H9 (cell line): ENCODE measurements around the gene GFRA1. TPM values are rescaled to one million over a fixed set of nuclear protein-coding genes. Genes with fewer than 3 reads are reported as not detected.

ENCODE experiments used
- DNase-seq: peaks from one replicate; pipeline ENCODE4 v3.0.0-alpha.2; 2017
- H2AFZ ChIP-seq: one replicate; pipeline ENCODE4 v1.6.1; 2013; ENCODE audit warnings: mild to moderate bottlenecking, low read length, control low read depth, moderate library complexity
- H2AK5ac ChIP-seq: 2 replicates; pipeline ENCODE4 v1.6.1; 2013; ENCODE audit warnings: low read length, control low read depth, mixed read lengths; ENCODE audit not compliant: insufficient read length
- H2BK120ac ChIP-seq: one replicate; pipeline ENCODE4 v1.6.1; 2013; ENCODE audit warnings: low read depth, mild to moderate bottlenecking, low read length, control low read depth, inconsistent platforms; ENCODE audit not compliant: poor library complexity, severe bottlenecking
- H2BK12ac ChIP-seq: 2 replicates; pipeline ENCODE4 v1.6.1; 2013; ENCODE audit warnings: low read length, control low read depth, mixed read lengths, low read depth; ENCODE audit not compliant: insufficient read length
- H2BK15ac ChIP-seq: 2 replicates; pipeline ENCODE4 v1.6.1; 2013; ENCODE audit warnings: low read depth, low read length, control low read depth
- H2BK20ac ChIP-seq: one replicate; pipeline ENCODE4 v1.6.1; 2013; ENCODE audit warnings: low read depth, mild to moderate bottlenecking, low read length, control low read depth, inconsistent platforms; ENCODE audit not compliant: poor library complexity, severe bottlenecking
- H2BK5ac ChIP-seq: 2 replicates; pipeline ENCODE4 v1.6.1; 2013; ENCODE audit warnings: low read length, control low read depth, mixed read lengths; ENCODE audit not compliant: insufficient read length
- H3K14ac ChIP-seq: 2 replicates; pipeline ENCODE4 v1.6.1; 2013; ENCODE audit warnings: low read length, control low read depth; ENCODE audit not compliant: insufficient read depth
- H3K18ac ChIP-seq: 2 replicates; pipeline ENCODE4 v1.6.1; 2013; ENCODE audit warnings: low read depth, mild to moderate bottlenecking, mixed read lengths, low read length, control low read depth; ENCODE audit not compliant: insufficient read length
- H3K23ac ChIP-seq: 2 replicates; pipeline ENCODE4 v1.6.1; 2013; ENCODE audit warnings: low read length, control low read depth, mixed read lengths, low read depth; ENCODE audit not compliant: insufficient read length
- H3K23me2 ChIP-seq: 2 replicates; pipeline ENCODE4 v1.6.1; 2013; ENCODE audit warnings: low read depth, mild to moderate bottlenecking, mixed read lengths, low read length, control low read depth; ENCODE audit not compliant: insufficient read length, poor library complexity, severe bottlenecking
- H3K27ac ChIP-seq: 2 replicates; pipeline ENCODE4 v1.5.1; 2013; ENCODE audit warnings: low read length, control low read depth, mixed read lengths, low read depth; ENCODE audit not compliant: insufficient read length
- H3K27me3 ChIP-seq: 2 replicates; pipeline ENCODE4 v1.6.1; 2013; ENCODE audit warnings: low read length, control low read depth, inconsistent platforms; ENCODE audit not compliant: insufficient read depth
- H3K4ac ChIP-seq: 2 replicates; pipeline ENCODE4 v1.6.1; 2013; ENCODE audit warnings: low read depth, mild to moderate bottlenecking, control low read depth, inconsistent platforms, low read length, moderate library complexity
- H3K4me1 ChIP-seq: 2 replicates; pipeline ENCODE4 v1.6.1; 2013; ENCODE audit warnings: low read length, control low read depth, inconsistent platforms; ENCODE audit not compliant: insufficient read depth
- H3K4me2 ChIP-seq: 2 replicates; pipeline ENCODE4 v1.6.1; 2013; ENCODE audit warnings: low read length, control low read depth, mixed read lengths; ENCODE audit not compliant: insufficient read length, insufficient read depth
- H3K56ac ChIP-seq: 2 replicates; pipeline ENCODE4 v1.6.1; 2013; ENCODE audit warnings: low read depth, mild to moderate bottlenecking, mixed read lengths, low read length, control low read depth; ENCODE audit not compliant: insufficient read length
- H3K79me1 ChIP-seq: 2 replicates; pipeline ENCODE4 v1.6.1; 2013; ENCODE audit warnings: low read depth, mild to moderate bottlenecking, moderate library complexity, low read length, control low read depth, inconsistent platforms; ENCODE audit not compliant: insufficient read depth, poor library complexity, severe bottlenecking
- H3K79me2 ChIP-seq: 2 replicates; pipeline ENCODE4 v1.6.1; 2013; ENCODE audit warnings: low read length, control low read depth, inconsistent platforms; ENCODE audit not compliant: insufficient read depth
- H3K9ac ChIP-seq: 2 replicates; pipeline ENCODE4 v1.6.1; 2013; ENCODE audit warnings: low read length, control low read depth, mixed read lengths; ENCODE audit not compliant: insufficient read length; ENCODE audit errors: extremely low read depth
- H3K9me3 ChIP-seq: one replicate; pipeline ENCODE4 v1.6.1; 2013; ENCODE audit warnings: low read depth, low read length, inconsistent platforms; ENCODE audit not compliant: control insufficient read depth
- H3T11ph ChIP-seq: one replicate; pipeline ENCODE4 v1.6.1; 2013; ENCODE audit warnings: mild to moderate bottlenecking, low read length, control low read depth, inconsistent platforms
- H4K20me1 ChIP-seq: one replicate; pipeline ENCODE4 v1.6.1; 2013; ENCODE audit not compliant: control insufficient read depth, insufficient read length, insufficient read depth
- H4K5ac ChIP-seq: 2 replicates; pipeline ENCODE4 v1.6.1; 2013; ENCODE audit warnings: low read depth, mild to moderate bottlenecking, mixed read lengths, low read length, control low read depth; ENCODE audit not compliant: insufficient read length
- H4K8ac ChIP-seq: replicated peaks from 2 replicates; pipeline ENCODE4 v1.6.1; 2013; ENCODE audit warnings: low read length, control low read depth, mixed read lengths, low read depth; ENCODE audit not compliant: insufficient read length
- H4K91ac ChIP-seq: 2 replicates; pipeline ENCODE4 v1.6.1; 2013; ENCODE audit warnings: low read depth, mild to moderate bottlenecking, moderate library complexity, mixed read lengths, low read length, control low read depth; ENCODE audit not compliant: insufficient read length
- H3K27ac Mint-ChIP-seq, 3 experiments: 2 replicates in 2 of 3; 3 replicates in 1 of 3; pipeline ENCODE4 v1.8.0; 2020 to 2021; ENCODE audit warnings: mixed read lengths in 3 of 3, mild to moderate bottlenecking in 1 of 3, moderate library complexity in 1 of 3
- H3K27me3 Mint-ChIP-seq: 2 replicates; pipeline ENCODE4 v1.8.0; 2021; ENCODE audit warnings: low read depth, mild to moderate bottlenecking, moderate library complexity, mixed read lengths
- H3K36me3 Mint-ChIP-seq, 3 experiments: 2 replicates in 2 of 3; 3 replicates in 1 of 3; pipeline ENCODE4 v1.8.0; 2020 to 2021; ENCODE audit warnings: low read depth in 3 of 3, mixed read lengths in 3 of 3; ENCODE audit not compliant: insufficient read depth in 1 of 3
- H3K4me1 Mint-ChIP-seq, 2 experiments: 2 replicates each; pipeline ENCODE4 v1.8.0; 2020; ENCODE audit warnings: mixed read lengths in 2 of 2
- H3K4me3 Mint-ChIP-seq, 2 experiments: 2 replicates in 1 of 2; 3 replicates in 1 of 2; pipeline ENCODE4 v1.8.0; 2020 to 2021; ENCODE audit warnings: mild to moderate bottlenecking in 2 of 2, mixed read lengths in 2 of 2, moderate library complexity in 1 of 2
- H3K9me3 Mint-ChIP-seq, 2 experiments: 2 replicates in 1 of 2; 3 replicates in 1 of 2; pipeline ENCODE4 v1.8.0; 2020; ENCODE audit warnings: mild to moderate bottlenecking in 2 of 2, mixed read lengths in 2 of 2, moderate library complexity in 1 of 2
- CTCF ChIP-seq: fragments of 200-600 bp; sonication (generic); conservative IDR thresholded peaks from 3 replicates; pipeline ENCODE4 v1.8.0; 2021; ENCODE audit warnings: antibody characterized with exemption, mild to moderate bottlenecking
- total RNA-seq: library from RNA; stranded (reverse); gene quantifications from 2 replicates; pipeline ENCODE4 v1.2.1, GENCODE V29; 2021

The GFRA1 gene
- total RNA-seq, 1 experiment from 2014 or later, result 0.24 TPM

GRCh38 chr10:116151076-116151475 is 121.9 kb downstream of the GFRA1 start:
- H3K14ac ChIP-seq, result no peak overlapping the region
- H2BK120ac ChIP-seq, result no peak overlapping the region
- no peak overlapping the region for H4K8ac ChIP-seq
- H3K23me2 ChIP-seq, result no peaks in the 10 kb centered on the region
- no peak overlapping the region for H2AFZ ChIP-seq
- H3K56ac ChIP-seq, result no peak overlapping the region
- H3K18ac ChIP-seq, result no peak overlapping the region
- H4K5ac ChIP-seq, result no peak overlapping the region
- no peaks in the 10 kb centered on the region for H4K20me1 ChIP-seq
- no peak overlapping the region for H3K9ac ChIP-seq
- H3K4me2 ChIP-seq, result no peak overlapping the region
- H3K79me2 ChIP-seq, result no peaks in the 10 kb centered on the region
- no peak overlapping the region for H3K23ac ChIP-seq
- no peaks in the 10 kb centered on the region for H3K4me1 ChIP-seq
- H3K27me3 ChIP-seq, result no peaks in the 10 kb centered on the region
- H3T11ph ChIP-seq, result no peak overlapping the region
- DNase-seq, result no peak
- no peak overlapping the region for H3K4ac ChIP-seq
- no peak overlapping the region for H4K91ac ChIP-seq
- Mint-ChIP-seq H3K4me3 (no peak overlapping the region), H3K9me3 (no peaks in the 10 kb centered on the region; a peak in 1 of 5 replicates), H3K27me3 (no peaks in the 10 kb centered on the region; the same call in 1 of the 2 replicates), H3K4me1 (peaks cover 6 to 7% of the 10 kb centered on the region in 2 experiments; a peak in 3 of 4 replicates), H3K36me3 (no peaks in the 10 kb centered on the region), H3K27ac (no peak overlapping the region)
- H2AK5ac ChIP-seq, result no peak overlapping the region
- TF ChIP-seq CTCF, result no peak
- no peaks in the 10 kb centered on the region for H3K79me1 ChIP-seq
- H2BK15ac ChIP-seq, result no peak overlapping the region
- H2BK12ac ChIP-seq, result no peak overlapping the region
- no peak overlapping the region for H2BK20ac ChIP-seq
- no peak overlapping the region for H2BK5ac ChIP-seq
- H3K9me3 ChIP-seq, result no peaks in the 10 kb centered on the region
- H3K27ac ChIP-seq, result no peak overlapping the region
